IMR-90 (cell line): ENCODE data around the gene UTF1. TPM values are rescaled to one million over a fixed set of nuclear protein-coding genes. Genes with fewer than 3 reads are reported as not detected.

Experiments used
- ATAC-seq: fragments of 200-7000 bp; cut with Tn5 transposase; 2 replicates; pipeline ENCODE4 v1.9.1; 2020; ENCODE audit warnings: low read depth, mild to moderate bottlenecking, moderate library complexity
- BruUV-seq: library from RNA; stranded (reverse); fragments of 400-500 nt; replicated peaks from 2 replicates; lab custom pipeline; 2021; lab: Mats Ljungman, UMichigan
- CTCF ChIA-PET: fragments of 300-600 bp; formaldehyde crosslinking; extraction: SDS; loops from one replicate; lab custom pipeline; 2021; ENCODE audit warnings: antibody characterized with exemption; lab: Yijun Ruan, JAX
- POLR2A ChIA-PET: fragments of 300-600 bp; sonication (Branson Sonifier 250); formaldehyde crosslinking; loops from one replicate; lab custom pipeline; 2022; ENCODE audit warnings: antibody characterized with exemption; ENCODE audit not compliant: unreplicated experiment; lab: Charles Lee
- DNase-seq: peaks from one replicate; pipeline ENCODE4 v3.0.0; 2013
- H2AFZ ChIP-seq: replicated peaks from 2 replicates; pipeline ENCODE3; 2013; ENCODE audit warnings: low read length, mild to moderate bottlenecking; ENCODE audit not compliant: poor library complexity
- H2AK5ac ChIP-seq: 2 replicates; pipeline ENCODE4 v1.6.1; 2013; ENCODE audit warnings: low read depth, low read length, inconsistent platforms
- H2AK9ac ChIP-seq: replicated peaks from 2 replicates; pipeline ENCODE3; 2013; ENCODE audit warnings: mild to moderate bottlenecking, low read depth, low read length, moderate library complexity; ENCODE audit not compliant: poor library complexity
- H2BK120ac ChIP-seq: 2 replicates; pipeline ENCODE4 v1.6.1; 2013; ENCODE audit warnings: low read depth, low read length, inconsistent platforms
- H2BK15ac ChIP-seq: 3 replicates; pipeline ENCODE4 v1.6.1; 2013; ENCODE audit warnings: low read depth, low read length, inconsistent platforms
- H2BK20ac ChIP-seq: 2 replicates; pipeline ENCODE4 v1.6.1; 2013; ENCODE audit warnings: low read depth, mild to moderate bottlenecking, inconsistent platforms, low read length, moderate library complexity
- H2BK5ac ChIP-seq: 2 replicates; pipeline ENCODE4 v1.6.1; 2013; ENCODE audit warnings: mild to moderate bottlenecking, low read depth, low read length, inconsistent platforms; ENCODE audit not compliant: poor library complexity, severe bottlenecking
- H3K14ac ChIP-seq: replicated peaks from 2 replicates; pipeline ENCODE4 v1.6.1; 2013; ENCODE audit warnings: low read depth, low read length, inconsistent platforms
- H3K18ac ChIP-seq: 2 replicates; pipeline ENCODE4 v1.6.1; 2013; ENCODE audit warnings: low read depth, low read length, control low read depth
- H3K23ac ChIP-seq: 2 replicates; pipeline ENCODE4 v1.6.1; 2013; ENCODE audit warnings: low read depth, low read length, inconsistent platforms
- H3K27ac ChIP-seq: 2 replicates; pipeline ENCODE4 v1.5.1; 2013; ENCODE audit warnings: mild to moderate bottlenecking, control low read depth, low read length; ENCODE audit not compliant: insufficient read depth
- H3K27me3 ChIP-seq: 2 replicates; pipeline ENCODE4 v1.6.1; 2013; ENCODE audit warnings: low read length; ENCODE audit not compliant: control insufficient read depth, insufficient read depth
- H3K36me3 ChIP-seq: 2 replicates; pipeline ENCODE4 v1.6.1; 2013; ENCODE audit warnings: low read length, mixed read lengths; ENCODE audit not compliant: control insufficient read depth, insufficient read depth
- H3K4ac ChIP-seq: 2 replicates; pipeline ENCODE4 v1.6.1; 2013; ENCODE audit warnings: low read depth, low read length, inconsistent platforms
- H3K4me1 ChIP-seq: 2 replicates; pipeline ENCODE4 v1.6.1; 2013; ENCODE audit warnings: low read length, mixed read lengths; ENCODE audit not compliant: control insufficient read depth, insufficient read depth
- H3K4me2 ChIP-seq: 2 replicates; pipeline ENCODE4 v1.6.1; 2013; ENCODE audit warnings: low read depth, mild to moderate bottlenecking, control low read depth, low read length, moderate library complexity
- H3K4me3 ChIP-seq: 2 replicates; pipeline ENCODE4 v1.5.1; 2013; ENCODE audit warnings: low read depth, mild to moderate bottlenecking, control low read depth, low read length, moderate library complexity; ENCODE audit not compliant: insufficient read depth
- H3K56ac ChIP-seq: 2 replicates; pipeline ENCODE4 v1.6.1; 2013; ENCODE audit warnings: low read length, inconsistent platforms; ENCODE audit not compliant: insufficient read depth; ENCODE audit errors: extremely low read depth
- H3K79me1 ChIP-seq, 2 experiments: 2 replicates each; pipeline ENCODE4 v1.6.1; 2013; ENCODE audit warnings: low read length in 2 of 2, inconsistent platforms in 1 of 2, low read depth in 1 of 2
- H3K9ac ChIP-seq: 2 replicates; pipeline ENCODE4 v1.6.1; 2013; ENCODE audit warnings: low read depth, low read length, control low read depth
- H3K9me1 ChIP-seq: 2 replicates; pipeline ENCODE4 v1.6.1; 2013; ENCODE audit warnings: low read length, inconsistent platforms; ENCODE audit not compliant: insufficient read depth
- H3K9me3 ChIP-seq: 2 replicates; pipeline ENCODE4 v1.6.1; 2013; ENCODE audit warnings: low read length; ENCODE audit not compliant: control insufficient read depth, insufficient read depth
- H4K20me1 ChIP-seq: 2 replicates; pipeline ENCODE4 v1.6.1; 2013; ENCODE audit warnings: low read length, inconsistent platforms; ENCODE audit not compliant: insufficient read depth
- H4K5ac ChIP-seq: 2 replicates; pipeline ENCODE4 v1.6.1; 2013; ENCODE audit warnings: mild to moderate bottlenecking, low read depth, low read length, control low read depth
- H4K8ac ChIP-seq, 2 experiments: 2 replicates each; pipeline ENCODE4 v1.6.1; 2013; ENCODE audit warnings: low read depth in 2 of 2, low read length in 2 of 2, control low read depth in 1 of 2, inconsistent platforms in 1 of 2
- H4K91ac ChIP-seq: 2 replicates; pipeline ENCODE4 v1.6.1; 2013; ENCODE audit warnings: low read depth, low read length, inconsistent platforms; ENCODE audit not compliant: insufficient read depth
- CEBPB ChIP-seq: IDR thresholded peaks from 2 replicates; pipeline ENCODE4 v1.6.1; 2012; ENCODE audit warnings: low read depth, low read length, improper control_type of control experiment
- POLR2A ChIP-seq: IDR thresholded peaks from 2 replicates; pipeline ENCODE4 v1.6.1; 2012; ENCODE audit warnings: mild to moderate bottlenecking, low read depth, low read length
- WGBS, 2 experiments: methylation state at CpG; one replicate each; pipeline versions ENCODE4 v1.1.5 to v1.1.7; 2013; ENCODE audit warnings: missing lambda C conversion rate in 2 of 2; ENCODE audit not compliant: insufficient read length in 1 of 2; ENCODE audit errors: extremely low coverage in 2 of 2; 5-methylcytosine and 5-hydroxymethylcytosine counted together
- dilution Hi-C: fragments of 300-500 bp; cut with HindIII; formaldehyde crosslinking; loops from one replicate; pipeline ENCODE4 v1.14.3; 2018; ENCODE audit warnings: low sequenced_read_pairs; ENCODE audit not compliant: unreplicated experiment
- in situ Hi-C: fragments of 300-500 bp; cut with MboI; formaldehyde crosslinking; loops from 3 replicates; pipeline ENCODE4 v1.14.3; 2019; ENCODE audit warnings: low sequenced_read_pairs, inconsistent platforms, mixed read lengths
- intact Hi-C: fragments of 100-400 bp; cut with micrococcal nuclease; formaldehyde crosslinking; loops from 2 replicates; pipeline ENCODE4 v1.10.0; 2022
- polyA plus RNA-seq, 3 experiments: library from polyadenylated mRNA; depleted of rRNA; stranded (reverse); fragments of >200 nt; gene quantifications; 2 replicates each; pipeline ENCODE4 v1.2.3, GENCODE V29; 2012; ENCODE audit warnings: low replicate concordance in 1 of 3
- total RNA-seq: library from RNA; depleted of rRNA; stranded (reverse); fragments of >200 nt; gene quantifications from 2 replicates; pipeline ENCODE4 v1.2.3, GENCODE V29; 2012
- TF ChIP-seq, protein P1 (sequence below): fragments of 150-350 bp; IDR thresholded peaks from 2 replicates; pipeline ENCODE4 v1.6.1; 2017; ENCODE audit warnings: mild to moderate bottlenecking, antibody characterized with exemption, low read length, low read depth

The UTF1 gene
- total and polyA plus RNA-seq, 2 of the 4 experiments (the other 2 are of a cell fraction): not detected

DNA sequence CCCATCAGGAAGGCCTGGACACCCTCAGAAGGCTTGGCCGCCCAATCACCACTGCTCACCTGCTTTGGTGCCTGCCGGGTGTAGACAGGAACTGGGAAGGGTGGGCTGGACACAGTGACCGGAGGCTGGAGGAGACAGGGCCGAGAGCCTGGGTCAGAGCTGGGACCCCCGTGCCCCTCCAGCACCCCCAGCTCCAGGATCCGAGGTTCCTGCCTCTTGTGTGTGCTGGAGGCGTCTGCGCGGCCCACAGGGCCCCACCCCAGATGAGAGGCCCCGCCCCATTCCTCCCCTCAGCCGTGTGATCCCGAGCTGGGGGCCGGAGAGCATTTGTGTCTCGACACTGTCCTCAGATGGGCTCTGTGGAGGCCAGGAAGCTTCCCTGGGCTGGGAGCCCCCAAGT lies 37.3 kb downstream of the UTF1 start:
- Histone ChIP-seq H3K9ac (no peak overlapping the region), H4K91ac (no peak overlapping the region), H2BK15ac (no peak overlapping the region), H3K56ac (no peak overlapping the region), H2BK5ac (no peak overlapping the region), H3K27ac (no peak overlapping the region), H3K36me3 (peaks cover 4% of the 10 kb centered on the region; the same call in 1 of the 2 replicates), H2AK5ac (no peak overlapping the region), H2BK120ac (no peak overlapping the region), H4K8ac (no peak overlapping the region), H4K5ac (no peak overlapping the region), H3K18ac (no peak overlapping the region), H3K23ac (no peak overlapping the region), H3K9me3 (no peaks in the 10 kb centered on the region), H3K27me3 (no peaks in the 10 kb centered on the region; the same call in 1 of the 2 replicates), H3K9me1 (no peaks in the 10 kb centered on the region), H3K4me2 (no peak overlapping the region), H3K14ac (no peak overlapping the region), H3K4me1 (no peaks in the 10 kb centered on the region; the same call in 1 of the 2 replicates), H3K79me1 (no peaks in the 10 kb centered on the region), H3K4me3 (no peak overlapping the region), H2BK20ac (no peak overlapping the region), H2AFZ (no peak overlapping the region), H4K20me1 (no peaks in the 10 kb centered on the region), H3K4ac (no peak overlapping the region), H2AK9ac (no peak overlapping the region)
- dilution Hi-C loops: no loop called here
- no TSS peak for BruUV-seq
- CTCF ChIA-PET: no interaction called here
- ATAC-seq (no peak), DNase-seq (no peak)
- 62% methylated on average over 5 of the region's 14 CpGs; no CpG with 5 or more reads in 1 of the 2 experiments for WGBS, 2 experiments
- TF ChIP-seq, protein P1, sequence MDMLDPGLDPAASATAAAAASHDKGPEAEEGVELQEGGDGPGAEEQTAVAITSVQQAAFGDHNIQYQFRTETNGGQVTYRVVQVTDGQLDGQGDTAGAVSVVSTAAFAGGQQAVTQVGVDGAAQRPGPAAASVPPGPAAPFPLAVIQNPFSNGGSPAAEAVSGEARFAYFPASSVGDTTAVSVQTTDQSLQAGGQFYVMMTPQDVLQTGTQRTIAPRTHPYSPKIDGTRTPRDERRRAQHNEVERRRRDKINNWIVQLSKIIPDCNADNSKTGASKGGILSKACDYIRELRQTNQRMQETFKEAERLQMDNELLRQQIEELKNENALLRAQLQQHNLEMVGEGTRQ: no peak
- TF ChIP-seq CEBPB (no peak), POLR2A (no peak)
- intact Hi-C loops: no loop called here
- in situ Hi-C loops: loop anchor here (25.0 kb wide), 1 partner anchor 605 kb away; no protein-coding TSS in a partner anchor
- POLR2A ChIA-PET: no interaction called here
